HCT116 (cell line): ENCODE results near the gene IL1RN. TPM values are rescaled to one million over a fixed set of nuclear protein-coding genes. Genes with fewer than 3 reads are reported as not detected.

Source experiments
- ATAC-seq: fragments of 200-7000 bp; cut with Tn5 transposase; 2 replicates; pipeline ENCODE4 v1.9.1; 2020; ENCODE audit warnings: mild to moderate bottlenecking, moderate library complexity
- Bru-seq: library from RNA; stranded (reverse); fragments of 400-500 nt; gene quantifications from one replicate; lab custom pipeline; 2021; lab: Mats Ljungman, UMichigan
- BruChase-seq, 2 experiments: library from RNA; stranded (reverse); fragments of 400-500 nt; gene quantifications; one replicate each; lab custom pipeline; 2021; lab: Mats Ljungman, UMichigan
- BruUV-seq: library from RNA; stranded (reverse); fragments of 400-500 nt; replicated peaks from 2 replicates; lab custom pipeline; 2021; lab: Mats Ljungman, UMichigan
- CTCF ChIA-PET: fragments of 300-600 bp; sonication (Branson Sonifier 250); formaldehyde crosslinking; loops from one replicate; lab custom pipeline; 2021; ENCODE audit warnings: antibody characterized with exemption; lab: Charles Lee
- POLR2A ChIA-PET: fragments of 300-600, 350-600 bp; sonication (Branson Sonifier 250); formaldehyde crosslinking; loops from one replicate; lab custom pipeline; 2021; ENCODE audit warnings: antibody characterized with exemption; lab: Charles Lee
- RAD21 ChIA-PET, 2 experiments: fragments of 300-600 bp; sonication (Branson Sonifier 250); formaldehyde crosslinking; loops; one replicate each; lab custom pipeline; 2023; ENCODE audit warnings: low total read pairs in 2 of 2; ENCODE audit not compliant: uncharacterized antibody in 2 of 2, unreplicated experiment in 2 of 2, low non-redundant PET in 1 of 2; lab: Charles Lee
- DNase-seq: peaks from one replicate; pipeline ENCODE4 v3.0.0-alpha.2; 2010; ENCODE audit warnings: low read depth, low spot score
- H2AFZ ChIP-seq: fragments of 200-600 bp; shearing (Covaris generic), sonication (generic); 2 replicates; pipeline ENCODE4 v1.6.1; 2017; ENCODE audit warnings: low read depth, mixed run types, mixed read lengths, antibody characterized with exemption, low read length; ENCODE audit not compliant: poor library complexity, severe bottlenecking
- H3K27ac ChIP-seq: 2 replicates; pipeline ENCODE4 v1.5.1; 2012; ENCODE audit warnings: low read depth, low read length
- H3K27me3 ChIP-seq: fragments of 200-600 bp; sonication (generic); 2 replicates; pipeline ENCODE4 v1.6.1; 2016; ENCODE audit warnings: mixed run types, low read length, mixed read lengths; ENCODE audit not compliant: insufficient read depth
- H3K36me3 ChIP-seq, 2 experiments: fragments of 200-500 bp in 1 of 2; fragments of 200-600 bp in 1 of 2; sonication (Bioruptor generic) in 1 of 2; sonication (generic) in 1 of 2; 2 replicates each; pipeline versions ENCODE4 v1.5.1 to v1.6.1; 2014 to 2016; ENCODE audit warnings: low read length in 2 of 2, inconsistent platforms in 1 of 2, mixed read lengths in 1 of 2, mixed run types in 1 of 2; ENCODE audit not compliant: insufficient read depth in 2 of 2, control insufficient read depth in 1 of 2
- H3K4me1 ChIP-seq, 2 experiments: fragments of 200-600 bp in 1 of 2; sonication (generic) in 1 of 2; 2 replicates each; pipeline versions ENCODE4 v1.5.1 to v1.6.1; 2012 to 2017; ENCODE audit warnings: low read length in 2 of 2, inconsistent platforms in 1 of 2, mild to moderate bottlenecking in 1 of 2, mixed read lengths in 1 of 2, mixed run types in 1 of 2, moderate library complexity in 1 of 2; ENCODE audit not compliant: insufficient read depth in 2 of 2, control insufficient read depth in 1 of 2
- H3K4me2 ChIP-seq: fragments of 200-600 bp; sonication (generic); 2 replicates; pipeline ENCODE4 v1.6.1; 2017; ENCODE audit warnings: mixed run types, low read length, mixed read lengths
- H3K4me3 ChIP-seq, 2 experiments: fragments of 200-600 bp in 1 of 2; sonication (generic) in 1 of 2; replicated peaks in 1 of 2; 2 replicates each; pipeline ENCODE4 v1.5.1; 2011 to 2016; ENCODE audit warnings: low read length in 2 of 2, control low read depth in 1 of 2, low read depth in 1 of 2, mild to moderate bottlenecking in 1 of 2, mixed read lengths in 1 of 2, mixed run types in 1 of 2
- H3K79me2 ChIP-seq: fragments of 200-600 bp; sonication (generic); 2 replicates; pipeline ENCODE4 v1.6.1; 2017; ENCODE audit warnings: mild to moderate bottlenecking, mixed run types, low read length, moderate library complexity, mixed read lengths; ENCODE audit not compliant: insufficient read depth
- H3K9ac ChIP-seq: fragments of 200-600 bp; sonication (generic); 2 replicates; pipeline ENCODE4 v1.6.1; 2016; ENCODE audit warnings: low read length, mixed read lengths
- H3K9me2 ChIP-seq: fragments of 200-600 bp; sonication (generic), shearing (Covaris generic); 2 replicates; pipeline ENCODE4 v1.6.1; 2017; ENCODE audit warnings: mixed run types, mild to moderate bottlenecking, moderate library complexity; ENCODE audit not compliant: insufficient read depth
- H3K9me3 ChIP-seq, 2 experiments: fragments of 200-500 bp in 1 of 2; fragments of 200-600 bp in 1 of 2; sonication (Bioruptor generic) in 1 of 2; sonication (generic) in 1 of 2; 2 replicates each; pipeline ENCODE4 v1.6.1; 2014 to 2017; ENCODE audit warnings: low read length in 2 of 2, mixed read lengths in 2 of 2, inconsistent platforms in 1 of 2, low read depth in 1 of 2, mild to moderate bottlenecking in 1 of 2, mixed run types in 1 of 2, moderate library complexity in 1 of 2; ENCODE audit not compliant: control insufficient read depth in 1 of 2, insufficient read depth in 1 of 2
- H4K20me1 ChIP-seq: fragments of 200-600 bp; sonication (generic), shearing (Covaris generic); 2 replicates; pipeline ENCODE4 v1.6.1; 2017; ENCODE audit warnings: mixed run types, mild to moderate bottlenecking, moderate library complexity; ENCODE audit not compliant: insufficient read depth
- ATF3 ChIP-seq: IDR thresholded peaks from 2 replicates; pipeline ENCODE4 v1.6.1; 2012
- CBX3 ChIP-seq: IDR thresholded peaks from 2 replicates; pipeline ENCODE4 v1.6.1; 2012; ENCODE audit warnings: low read depth
- CEBPB ChIP-seq: IDR thresholded peaks from 2 replicates; pipeline ENCODE4 v1.6.1; 2012; ENCODE audit warnings: low read depth
- EGR1 ChIP-seq: IDR thresholded peaks from 2 replicates; pipeline ENCODE4 v1.6.1; 2012; ENCODE audit warnings: low read depth
- EZH2phosphoT487 ChIP-seq: fragments of 200-600 bp; IDR thresholded peaks from 2 replicates; pipeline ENCODE4 v1.6.1; 2018; ENCODE audit warnings: antibody characterized with exemption, borderline replicate concordance
- JUND ChIP-seq: IDR thresholded peaks from 2 replicates; pipeline ENCODE4 v1.6.1; 2012
- MAX ChIP-seq: IDR thresholded peaks from 2 replicates; pipeline ENCODE4 v1.6.1; 2012
- POLR2A ChIP-seq: IDR thresholded peaks from 2 replicates; pipeline ENCODE4 v1.7.0; 2011; ENCODE audit warnings: borderline replicate concordance; ENCODE audit not compliant: insufficient read depth, insufficient read length; ENCODE audit errors: extremely low read depth
- POLR2AphosphoS5 ChIP-seq: IDR thresholded peaks from 2 replicates; pipeline ENCODE4 v1.6.1; 2011; ENCODE audit warnings: mild to moderate bottlenecking, low read depth, low read length, moderate library complexity
- RAD21 ChIP-seq: IDR thresholded peaks from 2 replicates; pipeline ENCODE4 v1.6.1; 2012; ENCODE audit warnings: low read depth, mild to moderate bottlenecking
- REST ChIP-seq: IDR thresholded peaks from 2 replicates; pipeline ENCODE4 v1.6.1; 2012; ENCODE audit warnings: low read depth
- SIN3A ChIP-seq: IDR thresholded peaks from 2 replicates; pipeline ENCODE4 v1.6.1; 2012; ENCODE audit warnings: low read depth
- SP1 ChIP-seq: IDR thresholded peaks from 2 replicates; pipeline ENCODE4 v1.6.1; 2012; ENCODE audit warnings: low read depth
- SRF ChIP-seq: IDR thresholded peaks from 2 replicates; pipeline ENCODE4 v1.6.1; 2012; ENCODE audit warnings: low read depth
- TCF7L2 ChIP-seq: IDR thresholded peaks from 2 replicates; pipeline ENCODE4 v1.7.0; 2011; ENCODE audit warnings: borderline replicate concordance, inconsistent platforms; ENCODE audit not compliant: insufficient read depth, insufficient read length; ENCODE audit errors: extremely low read depth
- YY1 ChIP-seq: IDR thresholded peaks from 2 replicates; pipeline ENCODE4 v1.6.1; 2011; ENCODE audit warnings: low read length, low read depth, moderate library complexity, mild to moderate bottlenecking; ENCODE audit not compliant: insufficient replicate concordance; ENCODE audit errors: extremely low read depth
- ZBTB33 ChIP-seq: IDR thresholded peaks from 2 replicates; pipeline ENCODE4 v1.6.1; 2011; ENCODE audit warnings: mild to moderate bottlenecking, low read length, moderate library complexity; ENCODE audit not compliant: insufficient replicate concordance; ENCODE audit errors: extremely low read depth
- ZFX ChIP-seq: fragments of 450-650 bp; IDR thresholded peaks from 2 replicates; pipeline ENCODE4 v1.6.1; 2017
- ZNF274 ChIP-seq: fragments of 200-500 bp; sonication (Bioruptor generic); IDR thresholded peaks from 2 replicates; pipeline ENCODE4 v1.6.1; 2014; ENCODE audit warnings: mild to moderate bottlenecking, low read depth, low read length, inconsistent platforms
- intact Hi-C: fragments of 100-400 bp; cut with micrococcal nuclease; formaldehyde crosslinking; loops from 2 replicates; pipeline ENCODE4 v1.10.0; 2022
- long read RNA-seq: library from polyadenylated mRNA; unstranded; transcript quantifications from one replicate; pipeline ENCODE4 v2.0.0, GENCODE V29; 2021; ENCODE audit not compliant: unreplicated experiment
- polyA plus RNA-seq: library from polyadenylated mRNA; unstranded; fragments of >200 nt; gene quantifications from 2 replicates; pipeline ENCODE4 v1.2.1, GENCODE V29; 2012; ENCODE audit warnings: missing spikeins
- total RNA-seq: library from RNA; stranded (reverse); gene quantifications from one replicate; pipeline ENCODE4 v1.2.1, GENCODE V29; 2021; ENCODE audit not compliant: unreplicated experiment

The IL1RN gene
- total RNA-seq = 0.25 TPM
- 0.25 and 0.26 TPM in 2 replicates for polyA plus RNA-seq
- percentile 17 among the genes with signal in this experiment for Bru-seq, nascent RNA
- percentile 21 among the genes with signal in this experiment for BruChase-seq, experiment 1, labeled RNA remaining after a 6-hour chase
- BruChase-seq, experiment 2, labeled RNA remaining after a 2-hour chase = percentile 12 among the genes with signal in this experiment
- long read RNA-seq = 0 reads

- no peak for ATAC-seq
These were observed at the start of gene IL1RN for GRCh38 chr2:113126845-113127645. Gene IL1RN, plus strand, starts transcription at chr2:113127598. Its CDS starts 27 bp downstream, at chr2:113127625.

More at GRCh38 chr2:113126845-113127645, at the start of gene IL1RN:
- H3K79me2 ChIP-seq = no peaks in the 10 kb centered on the region
- H3K9me3 ChIP-seq = no peaks in the 10 kb centered on the region
- intact Hi-C loops = no loop called here
- TF ChIP-seq ZFX (no peak), EGR1 (no peak), EZH2phosphoT487 (no peak), POLR2AphosphoS5 (no peak), ATF3 (no peak), YY1 (no peak), ZNF274 (no peak), SRF (no peak), CEBPB (no peak), SP1 (no peak), REST (no peak), ZBTB33 (no peak), TCF7L2 (no peak), SIN3A (no peak), RAD21 (no peak), CBX3 (no peak), POLR2A (no peak), MAX (no peak), JUND (no peak)
- H3K36me3 ChIP-seq = no peaks in the 10 kb centered on the region
- H3K27me3 ChIP-seq = no peaks in the 10 kb centered on the region
- H3K4me3 ChIP-seq = no peak within 1 kb of the TSS
- H3K4me1 ChIP-seq = peaks cover 5 to 18% of the 10 kb centered on the region in 2 experiments
- H3K27ac ChIP-seq = no peak within 1 kb of the TSS
- ChIA-PET POLR2A (no interaction called here), RAD21 (no interaction called here), CTCF (no interaction called here)
- no TSS peak for BruUV-seq
- no peak for DNase-seq
- no peak within 1 kb of the TSS for H2AFZ ChIP-seq
- no peak within 1 kb of the TSS for H3K9ac ChIP-seq
- no peak within 1 kb of the TSS for H3K4me2 ChIP-seq
- no peaks in the 10 kb centered on the region for H3K9me2 ChIP-seq
- no peaks in the 10 kb centered on the region for H4K20me1 ChIP-seq
